B cell (primary cell): ENCODE data around the gene IL17REL. TPM values are rescaled to one million over a fixed set of nuclear protein-coding genes. Genes with fewer than 3 reads are reported as not detected.
A peak's percentile ranks its signal among the peaks of the same experiment; 100 is the strongest.

Source experiments
- ATAC-seq: fragments of 200-7000 bp; cut with Tn5 transposase; one replicate; pipeline ENCODE4 v1.10.0; 2021; ENCODE audit warnings: low read depth, mild to moderate bottlenecking, moderate number of reproducible peaks, moderate library complexity
- CTCF ChIA-PET: fragments of 350-600 bp; sonication (Branson Sonifier 250); formaldehyde crosslinking; loops from one replicate; lab custom pipeline; 2021; ENCODE audit warnings: antibody characterized with exemption, inconsistent platforms; lab: Charles Lee
- POLR2A ChIA-PET: fragments of 350-600 bp; sonication (Branson Sonifier 250); formaldehyde crosslinking; loops from one replicate; lab custom pipeline; 2021; ENCODE audit warnings: antibody characterized with exemption; lab: Charles Lee
- DNase-seq: peaks from one replicate; pipeline ENCODE4 v3.0.0; 2013
- H2AFZ ChIP-seq: 2 replicates; pipeline ENCODE4 v1.6.1; 2012; ENCODE audit warnings: mild to moderate bottlenecking, low read depth, low read length; ENCODE audit not compliant: insufficient read depth, poor library complexity, severe bottlenecking
- H3K27ac ChIP-seq, 2 donors: 1 replicate in 1 of 2; 2 replicates in 1 of 2; pipeline ENCODE4 v1.5.1; 2012 to 2013; ENCODE audit warnings: low read length in 2 of 2, mild to moderate bottlenecking in 2 of 2, moderate library complexity in 1 of 2
- H3K27me3 ChIP-seq, 4 experiments: fragments of 200-600 bp in 1 of 4; sonication (generic) in 1 of 4; replicated peaks in 1 of 4; 1 replicate in 2 of 4; 2 replicates in 2 of 4; pipeline versions ENCODE4 v1.6.1 to v1.7.0; 2013 to 2016; ENCODE audit warnings: low read length in 3 of 4, mild to moderate bottlenecking in 2 of 4, mixed read lengths in 1 of 4, moderate library complexity in 1 of 4; ENCODE audit not compliant: insufficient read depth in 4 of 4, control insufficient read depth in 3 of 4; ENCODE audit errors: control extremely low read depth in 1 of 4
- H3K36me3 ChIP-seq, 2 experiments: replicated peaks in 1 of 2; 1 replicate in 1 of 2; 2 replicates in 1 of 2; pipeline versions ENCODE4 v1.6.1 to v1.7.1; 2013; ENCODE audit warnings: low read length in 1 of 2; ENCODE audit not compliant: insufficient read depth in 2 of 2, control insufficient read depth in 1 of 2; ENCODE audit errors: control extremely low read depth in 1 of 2, extremely low read depth in 1 of 2
- H3K4me1 ChIP-seq, 2 donors: fragments of 200-600 bp in 1 of 2; sonication (generic) in 1 of 2; 1 replicate in 1 of 2; 2 replicates in 1 of 2; pipeline versions ENCODE4 v1.5.1 to v1.6.1; 2013 to 2017; ENCODE audit warnings: low read length in 2 of 2; ENCODE audit not compliant: control insufficient read depth in 2 of 2, insufficient read depth in 2 of 2
- H3K4me2 ChIP-seq: replicated peaks from 2 replicates; pipeline ENCODE3; 2012; ENCODE audit warnings: mild to moderate bottlenecking, low read depth, low read length; ENCODE audit not compliant: poor library complexity, severe bottlenecking
- H3K4me3 ChIP-seq, 5 experiments: fragments of 200-600 bp in 1 of 5; sonication (generic) in 1 of 5; 1 replicate in 3 of 5; 2 replicates in 2 of 5; pipeline versions ENCODE4 v1.5.1 to v1.7.0; 2011 to 2016; ENCODE audit warnings: low read length in 4 of 5, mild to moderate bottlenecking in 4 of 5, low read depth in 2 of 5, control low read depth in 1 of 5, moderate library complexity in 1 of 5; ENCODE audit not compliant: insufficient read depth in 1 of 5; ENCODE audit errors: control extremely low read depth in 1 of 5, extremely low read depth in 1 of 5
- H3K79me2 ChIP-seq: fragments of 200-600 bp; sonication (generic); one replicate; pipeline ENCODE4 v1.6.0; 2016; ENCODE audit warnings: low read length; ENCODE audit not compliant: control insufficient read depth, insufficient read depth
- H3K9ac ChIP-seq: fragments of 200-600 bp; sonication (generic); 2 replicates; pipeline ENCODE4 v1.6.1; 2017; ENCODE audit warnings: mild to moderate bottlenecking, low read length, moderate library complexity
- H3K9me3 ChIP-seq, 3 donors: one replicate each; pipeline versions ENCODE4 v1.6.1 to v1.7.1; 2013; ENCODE audit warnings: low read length in 2 of 3; ENCODE audit not compliant: control insufficient read depth in 2 of 3, insufficient read depth in 1 of 3; ENCODE audit errors: control extremely low read depth in 1 of 3
- H4K20me1 ChIP-seq: 2 replicates; pipeline ENCODE4 v1.6.0; 2012; ENCODE audit warnings: mild to moderate bottlenecking, low read length; ENCODE audit not compliant: insufficient read depth, control insufficient read depth, poor library complexity, severe bottlenecking
- H3K27ac Mint-ChIP-seq: one replicate; pipeline ENCODE4 v1.8.0; 2021; ENCODE audit warnings: mixed read lengths
- H3K27me3 Mint-ChIP-seq: one replicate; pipeline ENCODE4 v1.8.0; 2021; ENCODE audit warnings: mixed read lengths
- H3K4me1 Mint-ChIP-seq: one replicate; pipeline ENCODE4 v1.8.0; 2021; ENCODE audit warnings: mixed read lengths
- H3K4me3 Mint-ChIP-seq: one replicate; pipeline ENCODE4 v1.8.0; 2021; ENCODE audit warnings: mixed read lengths
- H3K9me3 Mint-ChIP-seq: one replicate; pipeline ENCODE4 v1.8.0; 2022; ENCODE audit warnings: mixed read lengths; ENCODE audit not compliant: insufficient read depth
- CTCF ChIP-seq: fragments of 200-600 bp; IDR thresholded peaks from one replicate; pipeline ENCODE4 v1.8.0; 2022; ENCODE audit warnings: antibody characterized with exemption, mild to moderate bottlenecking
- EZH2 ChIP-seq: IDR thresholded peaks from 2 replicates; pipeline ENCODE4 v1.6.1; 2012; ENCODE audit warnings: borderline replicate concordance, low read depth, mild to moderate bottlenecking, moderate library complexity, low read length; ENCODE audit not compliant: insufficient read depth, poor library complexity, severe bottlenecking
- WGBS: methylation state at CpG from one replicate; pipeline ENCODE4 v1.1.5; 2013; ENCODE audit warnings: missing lambda C conversion rate; ENCODE audit not compliant: insufficient coverage; 5-methylcytosine and 5-hydroxymethylcytosine counted together
- intact Hi-C: fragments of 100-400 bp; cut with micrococcal nuclease; formaldehyde crosslinking; loops from one replicate; pipeline ENCODE4 v1.10.0; 2022
- polyA plus RNA-seq: library from polyadenylated mRNA; depleted of rRNA; stranded (reverse); fragments of >200 nt; gene quantifications from 2 replicates; pipeline ENCODE4 v1.2.3, GENCODE V29; 2012
- total RNA-seq, 2 donors: library from RNA; stranded (reverse); fragments of 120-200 nt in 1 of 2; gene quantifications; 1 replicate in 1 of 2; 2 replicates in 1 of 2; pipeline versions ENCODE4 v1.2.3 to v1.2.4, GENCODE V29; 2013 to 2022

The IL17REL gene
- total and polyA plus RNA-seq, 2 donors (not counting 1 experiment from before 2014, with no cell fraction given) = 0.09 to 0.10 TPM

GRCh38 chr22:49967706-49968208 is 44.8 kb downstream of the IL17REL start:
- peak overlapping the region; percentile 82 for H3K27ac Mint-ChIP-seq
- H3K9me3 Mint-ChIP-seq = no peaks in the 10 kb centered on the region
- no peaks in the 10 kb centered on the region for H3K27me3 Mint-ChIP-seq
- Histone ChIP-seq H3K27ac (no peak overlapping the region), H3K79me2 (peaks cover 11% of the 10 kb centered on the region), H3K27me3 (no peaks in the 10 kb centered on the region), H3K36me3 (peaks cover 0 to 22% of the 10 kb centered on the region in 2 experiments), H4K20me1 (peaks cover 61% of the 10 kb centered on the region), H2AFZ (no peak overlapping the region), H3K9me3 (no peaks in the 10 kb centered on the region), H3K4me3 (no peak overlapping the region), H3K4me1 (peaks cover 52 to 63% of the 10 kb centered on the region in 2 donors), H3K4me2 (peak overlapping the region; percentile 54), H3K9ac (no peak overlapping the region)
- no peak for ATAC-seq
- ChIA-PET POLR2A (interaction anchor here (1.6 to 3.4 kb wide), 4 partner anchors 9 to 37 kb away, joined by 6 to 25 read pairs (median 14); no protein-coding TSS in a partner anchor), CTCF (interaction anchor here (1.0 to 4.4 kb wide), 6 partner anchors 16 to 62 kb away, joined by 3 to 37 read pairs (median 10); no protein-coding TSS in a partner anchor)
- intact Hi-C loops = no loop called here
- no peak for TF ChIP-seq CTCF
- TF ChIP-seq EZH2 = no peak
- H3K4me3 Mint-ChIP-seq = peak overlapping the region; percentile 73
- peaks cover 60% of the 10 kb centered on the region for H3K4me1 Mint-ChIP-seq
- DNase-seq = no peak
- WGBS = 76% methylated on average over 18 of the region's 18 CpGs
